Ectodermal cell (in vitro differentiated cells): ENCODE results near the gene FLNB.

Source experiments
- H3K27ac ChIP-seq: 2 replicates; pipeline ENCODE4 v1.7.0; 2013; ENCODE audit warnings: mild to moderate bottlenecking, low read depth, low read length; ENCODE audit not compliant: insufficient read depth, poor library complexity, severe bottlenecking
- H3K27me3 ChIP-seq: 2 replicates; pipeline ENCODE4 v1.7.0; 2013; ENCODE audit warnings: mild to moderate bottlenecking, low read length; ENCODE audit not compliant: insufficient read depth, control insufficient read depth, poor library complexity, severe bottlenecking
- H3K36me3 ChIP-seq: one replicate; pipeline ENCODE4 v1.7.0; 2013; ENCODE audit warnings: low read length; ENCODE audit not compliant: control insufficient read depth, insufficient read depth
- H3K4me1 ChIP-seq: one replicate; pipeline ENCODE4 v1.7.0; 2013; ENCODE audit warnings: low read length; ENCODE audit not compliant: control insufficient read depth, insufficient read depth
- H3K4me3 ChIP-seq: 2 replicates; pipeline ENCODE4 v1.7.0; 2013; ENCODE audit warnings: low read depth, low read length, control low read depth; ENCODE audit not compliant: insufficient read depth
- H3K9me3 ChIP-seq: 2 replicates; pipeline ENCODE4 v1.7.0; 2013; ENCODE audit warnings: mild to moderate bottlenecking, low read length, moderate library complexity; ENCODE audit not compliant: control insufficient read depth
- WGBS, 2 experiments: methylation state at CpG; one replicate each; pipeline ENCODE4 v1.1.7; 2013; ENCODE audit warnings: missing lambda C conversion rate in 2 of 2; 5-methylcytosine and 5-hydroxymethylcytosine counted together

FLNB gene

DNA sequence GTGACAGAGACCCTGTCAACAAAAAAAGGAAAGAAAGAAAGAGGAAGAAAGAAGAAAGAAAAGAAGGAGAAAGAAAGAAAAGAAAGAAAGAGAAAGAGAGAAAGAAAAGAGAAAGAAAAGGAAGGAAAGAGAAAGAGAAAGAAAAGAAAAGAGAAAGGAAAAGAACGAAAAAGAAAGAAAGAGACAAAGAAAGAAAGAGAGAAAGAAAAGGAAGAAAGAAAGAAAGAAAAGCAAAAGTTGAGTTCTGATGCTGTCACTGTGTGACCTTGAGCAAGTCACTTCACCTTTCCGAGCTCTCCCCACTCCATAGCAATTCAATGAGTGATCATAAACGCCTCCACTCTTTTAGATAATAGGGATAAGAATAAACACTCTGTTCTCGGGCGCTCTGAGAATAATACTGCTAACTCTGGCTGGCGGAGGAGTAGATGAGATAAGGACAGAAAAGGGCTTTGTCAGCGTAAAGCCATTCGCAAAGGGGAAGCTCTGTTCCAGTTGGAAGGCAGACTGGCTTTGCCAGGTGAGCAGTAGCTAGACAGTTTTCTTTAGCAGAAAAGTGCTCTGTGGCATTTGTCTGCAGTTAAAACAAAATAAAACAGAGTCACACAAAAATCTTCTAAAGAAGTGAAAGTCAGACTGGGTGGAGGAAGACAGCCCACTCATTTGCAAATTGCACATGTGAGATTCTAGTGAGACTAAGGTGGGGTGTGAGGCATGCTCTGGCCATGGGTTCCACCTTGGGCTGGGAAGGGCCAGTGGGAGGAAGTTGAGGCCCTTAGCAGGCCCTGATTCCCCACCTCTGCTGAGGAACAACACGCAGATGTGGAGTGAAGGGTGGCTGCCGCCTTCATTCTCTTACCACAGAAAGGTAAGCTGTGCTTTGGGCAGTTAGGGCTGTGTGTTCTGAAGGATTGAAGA is 9.6 kb upstream of the FLNB start:
- Histone ChIP-seq H3K9me3 (no peaks in the 10 kb centered on the region), H3K4me3 (no peak overlapping the region), H3K4me1 (no peaks in the 10 kb centered on the region), H3K27ac (no peak overlapping the region), H3K27me3 (no peaks in the 10 kb centered on the region), H3K36me3 (no peaks in the 10 kb centered on the region)
- WGBS, 2 experiments: 86 to 87% methylated on average over 9 to 10 of the region's 10 CpGs

DNA sequence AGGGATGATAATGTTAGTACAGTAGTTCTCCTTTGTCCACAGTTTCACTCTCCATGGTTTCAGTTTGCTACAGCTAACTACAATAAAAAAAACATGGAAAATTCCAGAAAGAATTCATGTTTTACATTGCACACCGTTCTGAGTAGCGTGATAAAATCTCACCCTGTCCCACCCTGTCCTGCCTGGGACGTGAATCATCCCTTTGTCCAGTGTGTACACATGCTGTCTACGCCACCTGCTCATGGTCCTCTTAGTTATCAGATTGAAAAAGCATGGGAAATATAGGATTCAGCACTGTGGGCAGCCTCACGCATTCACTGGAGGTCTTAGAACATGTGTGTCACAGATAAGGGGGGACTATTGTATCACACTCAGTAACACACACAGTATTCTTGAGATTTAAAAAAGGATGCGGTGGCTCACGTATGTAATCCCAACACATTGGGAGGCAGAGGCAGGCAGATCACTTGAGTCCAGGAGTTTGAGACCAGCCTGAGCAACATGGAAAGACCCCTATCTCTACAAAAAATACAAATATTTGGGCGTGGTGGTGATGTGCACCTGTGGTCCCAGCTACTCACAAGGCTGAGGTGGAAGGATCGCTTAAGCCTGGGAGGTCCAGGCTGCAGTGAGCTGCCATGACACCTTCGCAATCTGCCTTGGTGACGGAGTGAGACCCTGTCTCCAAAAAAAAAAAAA is 8.7 kb upstream of the FLNB start:
- H3K9me3 ChIP-seq: no peaks in the 10 kb centered on the region
- H3K27ac ChIP-seq: no peak overlapping the region
- no peak overlapping the region for H3K4me3 ChIP-seq
- no peaks in the 10 kb centered on the region for H3K27me3 ChIP-seq
- no peaks in the 10 kb centered on the region for H3K4me1 ChIP-seq
- WGBS, 2 experiments: 90 to 93% methylated on average over 9 to 10 of the region's 11 CpGs
- H3K36me3 ChIP-seq: no peaks in the 10 kb centered on the region

DNA sequence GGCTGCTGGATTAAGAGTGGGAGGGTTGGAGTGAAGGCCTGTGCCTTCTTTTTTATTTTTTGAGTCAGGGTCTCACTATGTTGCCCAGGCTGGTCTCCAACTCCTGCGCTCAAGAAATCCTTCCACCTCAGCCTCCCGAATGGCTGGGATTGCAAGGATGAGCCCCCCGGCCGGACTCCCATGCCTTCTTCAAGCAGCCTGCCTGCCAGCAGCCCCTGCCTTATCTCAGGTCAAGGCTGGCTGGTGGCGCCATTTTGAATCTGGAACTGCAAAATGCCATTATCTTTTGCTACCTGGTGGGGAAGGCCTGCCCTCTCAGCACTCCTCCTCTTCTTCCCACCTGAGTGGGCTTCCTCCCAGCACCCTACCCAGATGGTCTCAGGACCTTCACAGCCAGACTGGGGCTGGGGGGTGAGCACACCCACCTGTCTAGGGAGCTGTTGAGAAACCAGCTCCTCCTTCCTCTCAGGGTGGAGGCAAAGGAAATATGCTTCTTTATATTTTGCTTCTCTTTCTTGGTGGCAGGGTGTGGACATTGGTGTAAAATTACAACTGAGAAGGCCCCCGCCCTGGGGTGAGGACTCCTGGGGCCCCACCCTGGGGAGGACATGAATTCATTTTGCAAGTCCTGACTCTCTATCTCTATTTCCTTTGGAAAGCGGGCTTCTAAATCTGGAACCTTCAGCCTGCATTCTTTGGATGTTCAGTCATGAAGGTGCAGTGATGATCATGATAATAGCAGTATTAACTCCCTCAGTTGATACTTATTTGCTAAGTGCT is 7.7 kb upstream of the FLNB start:
- H3K9me3 ChIP-seq: no peaks in the 10 kb centered on the region
- no peaks in the 10 kb centered on the region for H3K27me3 ChIP-seq
- no peaks in the 10 kb centered on the region for H3K4me1 ChIP-seq
- H3K36me3 ChIP-seq: no peaks in the 10 kb centered on the region
- no peak overlapping the region for H3K27ac ChIP-seq
- H3K4me3 ChIP-seq: no peak overlapping the region
- WGBS, 2 experiments: 95 to 96% methylated on average over 7 of the region's 7 CpGs

DNA sequence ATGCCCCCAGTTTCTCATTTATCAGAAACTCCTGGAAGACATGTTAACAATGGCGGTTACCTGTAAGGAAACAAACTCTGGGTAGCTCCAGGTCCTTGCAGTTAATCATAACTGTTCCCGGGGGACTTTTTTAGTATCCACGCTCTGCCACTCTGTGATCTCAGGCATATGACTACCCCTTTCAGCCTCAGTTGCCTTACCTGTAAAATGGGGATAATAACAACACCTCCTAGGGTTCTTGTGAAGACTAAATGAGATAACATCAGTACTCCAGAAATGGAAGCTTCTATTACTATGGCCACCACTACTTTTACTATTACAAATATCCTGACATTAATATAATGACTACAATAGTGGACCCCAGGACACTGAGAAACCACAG is 7.1 kb upstream of the FLNB start:
- no peaks in the 10 kb centered on the region for H3K4me1 ChIP-seq
- no peak overlapping the region for H3K27ac ChIP-seq
- H3K9me3 ChIP-seq: no peaks in the 10 kb centered on the region
- H3K36me3 ChIP-seq: no peaks in the 10 kb centered on the region
- no peak overlapping the region for H3K4me3 ChIP-seq
- H3K27me3 ChIP-seq: no peaks in the 10 kb centered on the region
- WGBS, 2 experiments: 93 to 95% methylated on average over 3 of the region's 3 CpGs

DNA sequence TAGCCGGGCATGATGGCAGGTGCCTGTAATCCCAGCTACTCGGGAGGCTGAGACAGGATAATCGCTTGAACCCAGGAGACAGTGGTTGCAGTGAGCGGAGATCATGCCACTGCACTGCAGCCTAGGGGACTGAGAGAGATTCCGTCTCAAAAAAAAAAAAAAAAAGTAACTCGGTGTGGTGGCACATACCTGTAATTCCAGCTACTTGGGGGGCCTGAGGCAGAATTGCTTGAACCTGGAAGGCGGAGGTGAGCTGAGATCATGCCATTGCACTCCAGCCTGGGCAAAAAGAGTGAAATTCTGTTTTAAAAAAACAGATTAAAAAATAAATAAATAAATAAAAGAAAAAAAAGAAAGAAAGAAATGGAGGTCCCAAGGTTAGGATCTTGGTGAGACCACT is 6.2 kb upstream of the FLNB start:
- no peak overlapping the region for H3K4me3 ChIP-seq
- no peaks in the 10 kb centered on the region for H3K27me3 ChIP-seq
- no peaks in the 10 kb centered on the region for H3K4me1 ChIP-seq
- H3K27ac ChIP-seq: no peak overlapping the region
- no peaks in the 10 kb centered on the region for H3K9me3 ChIP-seq
- 82 to 85% methylated on average over 7 of the region's 7 CpGs for WGBS, 2 experiments
- H3K36me3 ChIP-seq: no peaks in the 10 kb centered on the region

DNA sequence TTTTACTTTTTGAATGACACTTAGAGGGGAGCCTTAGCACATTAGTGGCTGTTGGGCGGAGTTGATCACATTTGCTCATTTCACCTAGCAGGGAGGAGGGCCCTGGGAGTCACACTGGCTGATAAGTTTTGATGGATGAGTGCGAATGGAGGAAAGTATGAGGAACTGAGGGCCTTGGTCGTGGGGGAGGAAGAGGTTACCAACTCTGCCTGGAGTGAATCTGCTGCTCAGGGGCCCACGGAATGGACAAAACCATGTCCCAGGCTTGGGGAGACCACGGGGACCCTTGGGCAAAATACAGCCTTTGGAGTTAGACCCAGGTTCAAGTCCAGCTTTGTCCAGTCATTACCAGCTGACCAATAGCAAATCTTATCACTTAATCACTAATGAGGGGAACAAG is 5.1 kb upstream of the FLNB start:
- WGBS, 2 experiments: 91 to 94% methylated on average over 5 of the region's 5 CpGs
- H3K27ac ChIP-seq: no peak overlapping the region
- no peaks in the 10 kb centered on the region for H3K36me3 ChIP-seq
- no peak overlapping the region for H3K4me3 ChIP-seq
- no peaks in the 10 kb centered on the region for H3K4me1 ChIP-seq
- no peaks in the 10 kb centered on the region for H3K9me3 ChIP-seq
- no peaks in the 10 kb centered on the region for H3K27me3 ChIP-seq

DNA sequence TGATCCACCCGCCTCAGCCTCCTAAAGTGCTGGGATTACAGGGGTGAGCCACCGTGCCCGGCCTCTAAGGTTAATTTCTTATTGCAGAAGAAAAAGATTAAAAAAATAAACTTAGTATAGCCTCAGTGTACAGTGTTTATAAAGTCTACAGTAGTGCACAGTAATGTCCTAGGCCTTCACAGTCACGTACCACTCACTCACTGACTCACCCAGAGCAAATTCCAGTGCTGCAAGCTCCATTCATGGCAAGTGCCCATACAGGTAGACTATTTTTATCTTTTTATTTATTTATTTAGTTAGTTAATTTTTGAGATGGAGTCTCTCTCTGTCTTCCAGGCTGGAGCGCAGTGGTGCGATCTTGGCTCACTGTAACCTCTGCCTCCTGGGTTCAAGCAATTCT is 3.2 kb upstream of the FLNB start:
- 92 to 97% methylated on average over 6 of the region's 6 CpGs for WGBS, 2 experiments

DNA sequence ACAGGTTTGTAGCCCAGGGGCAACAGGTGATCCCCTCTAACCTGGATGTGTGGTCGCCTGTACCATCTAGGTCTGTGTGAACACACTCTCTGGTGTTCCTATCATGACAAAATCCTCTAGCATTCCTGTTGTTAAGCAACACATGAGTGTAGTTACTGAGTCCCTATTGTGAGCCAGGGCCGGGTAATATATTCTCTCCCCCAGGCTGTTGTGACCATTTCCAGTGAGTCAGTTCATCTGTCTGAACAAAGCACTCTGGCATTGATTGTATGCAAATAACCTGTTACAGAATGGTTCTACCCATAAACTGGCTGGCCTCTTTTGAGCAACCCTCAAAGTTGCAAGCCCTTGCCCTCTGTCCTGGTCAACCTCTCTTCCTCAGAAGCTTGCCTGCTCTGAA is 2.6 kb upstream of the FLNB start:
- Histone ChIP-seq H3K27ac (no peak overlapping the region), H3K4me1 (peaks cover 4% of the 10 kb centered on the region), H3K36me3 (no peaks in the 10 kb centered on the region), H3K9me3 (no peaks in the 10 kb centered on the region), H3K4me3 (no peak overlapping the region), H3K27me3 (peaks cover 4% of the 10 kb centered on the region)
- WGBS, 2 experiments: 90% methylated on average over 2 of the region's 2 CpGs

More for the DNA sequence above, 3.2 kb upstream of the FLNB start:
- H3K36me3 ChIP-seq: no peaks in the 10 kb centered on the region
- no peaks in the 10 kb centered on the region for H3K9me3 ChIP-seq
- H3K4me3 ChIP-seq: no peak overlapping the region
- H3K27me3 ChIP-seq: peaks cover 4% of the 10 kb centered on the region
- H3K4me1 ChIP-seq: no peaks in the 10 kb centered on the region
- H3K27ac ChIP-seq: no peak overlapping the region

DNA sequence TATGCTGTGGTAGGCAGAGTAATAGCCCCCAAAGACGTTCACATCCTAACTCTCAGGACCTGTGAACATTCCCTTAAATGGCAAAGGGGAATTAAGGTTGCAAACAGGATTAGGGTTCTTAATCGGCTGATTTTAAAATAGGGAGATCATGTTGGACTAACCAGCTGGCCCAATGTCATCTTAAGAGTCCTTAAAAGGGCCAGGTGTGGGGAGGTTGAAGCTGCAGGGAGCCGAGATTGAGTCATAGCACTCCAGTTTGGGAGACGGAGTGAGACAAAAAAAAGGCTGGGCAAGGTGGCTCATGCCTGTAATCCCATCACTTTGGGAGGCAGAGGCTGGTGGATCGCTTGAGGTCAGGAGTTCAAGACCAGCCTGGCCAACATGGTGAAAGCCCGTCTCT is 1.6 kb upstream of the FLNB start:
- Histone ChIP-seq H3K36me3 (no peaks in the 10 kb centered on the region), H3K4me1 (peaks cover 4% of the 10 kb centered on the region), H3K9me3 (no peaks in the 10 kb centered on the region), H3K4me3 (no peak overlapping the region), H3K27ac (no peak overlapping the region), H3K27me3 (peaks cover 4% of the 10 kb centered on the region)
- WGBS, 2 experiments: 67 to 74% methylated on average over 6 of the region's 6 CpGs
